Measurements from ENCODE around the gene AZI2.

DNA sequence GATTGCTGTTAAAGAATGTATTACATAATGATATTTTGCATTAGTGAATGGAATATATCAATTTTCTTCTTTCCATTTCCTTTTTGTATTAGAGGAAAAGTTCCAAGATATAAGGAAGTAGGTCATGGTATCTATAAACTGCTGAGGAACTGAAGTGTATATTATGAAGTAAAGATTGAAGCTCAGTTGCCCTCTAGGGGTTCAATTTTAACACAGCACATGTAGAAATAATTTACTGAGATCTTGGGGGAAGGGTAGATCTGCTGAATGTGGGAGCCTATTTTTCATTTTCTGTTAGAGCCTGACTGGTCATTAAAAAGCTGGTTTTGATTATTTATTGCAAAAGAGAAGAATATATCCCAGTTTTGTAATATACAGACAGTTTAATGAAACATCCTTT is 62.0 kb downstream of the AZI2 start:
- no peak for TF ChIP-seq FOXM1 (IDR thresholded peaks at IDR 0.05; ENCODE audit: low read depth)
- TF ChIP-seq, protein P1, sequence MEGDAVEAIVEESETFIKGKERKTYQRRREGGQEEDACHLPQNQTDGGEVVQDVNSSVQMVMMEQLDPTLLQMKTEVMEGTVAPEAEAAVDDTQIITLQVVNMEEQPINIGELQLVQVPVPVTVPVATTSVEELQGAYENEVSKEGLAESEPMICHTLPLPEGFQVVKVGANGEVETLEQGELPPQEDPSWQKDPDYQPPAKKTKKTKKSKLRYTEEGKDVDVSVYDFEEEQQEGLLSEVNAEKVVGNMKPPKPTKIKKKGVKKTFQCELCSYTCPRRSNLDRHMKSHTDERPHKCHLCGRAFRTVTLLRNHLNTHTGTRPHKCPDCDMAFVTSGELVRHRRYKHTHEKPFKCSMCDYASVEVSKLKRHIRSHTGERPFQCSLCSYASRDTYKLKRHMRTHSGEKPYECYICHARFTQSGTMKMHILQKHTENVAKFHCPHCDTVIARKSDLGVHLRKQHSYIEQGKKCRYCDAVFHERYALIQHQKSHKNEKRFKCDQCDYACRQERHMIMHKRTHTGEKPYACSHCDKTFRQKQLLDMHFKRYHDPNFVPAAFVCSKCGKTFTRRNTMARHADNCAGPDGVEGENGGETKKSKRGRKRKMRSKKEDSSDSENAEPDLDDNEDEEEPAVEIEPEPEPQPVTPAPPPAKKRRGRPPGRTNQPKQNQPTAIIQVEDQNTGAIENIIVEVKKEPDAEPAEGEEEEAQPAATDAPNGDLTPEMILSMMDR (IDR thresholded peaks at IDR 0.05), result peak; percentile 65
- TF ChIP-seq, protein P2, sequence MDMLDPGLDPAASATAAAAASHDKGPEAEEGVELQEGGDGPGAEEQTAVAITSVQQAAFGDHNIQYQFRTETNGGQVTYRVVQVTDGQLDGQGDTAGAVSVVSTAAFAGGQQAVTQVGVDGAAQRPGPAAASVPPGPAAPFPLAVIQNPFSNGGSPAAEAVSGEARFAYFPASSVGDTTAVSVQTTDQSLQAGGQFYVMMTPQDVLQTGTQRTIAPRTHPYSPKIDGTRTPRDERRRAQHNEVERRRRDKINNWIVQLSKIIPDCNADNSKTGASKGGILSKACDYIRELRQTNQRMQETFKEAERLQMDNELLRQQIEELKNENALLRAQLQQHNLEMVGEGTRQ (IDR thresholded peaks at IDR 0.05; ENCODE audit: borderline replicate concordance, low read depth, low read length), result no peak

Measured in SK-N-SH (cell line).